NCI-H128 (cell line): Measurements from ENCODE around the gene ARID1B.

ENCODE experiments used
- DNase-seq: peaks from one replicate; lab custom pipeline; 2025; ENCODE audit not compliant: unreplicated experiment; lab: John Stamatoyannopoulos, UW

Gene ARID1B

DNA sequence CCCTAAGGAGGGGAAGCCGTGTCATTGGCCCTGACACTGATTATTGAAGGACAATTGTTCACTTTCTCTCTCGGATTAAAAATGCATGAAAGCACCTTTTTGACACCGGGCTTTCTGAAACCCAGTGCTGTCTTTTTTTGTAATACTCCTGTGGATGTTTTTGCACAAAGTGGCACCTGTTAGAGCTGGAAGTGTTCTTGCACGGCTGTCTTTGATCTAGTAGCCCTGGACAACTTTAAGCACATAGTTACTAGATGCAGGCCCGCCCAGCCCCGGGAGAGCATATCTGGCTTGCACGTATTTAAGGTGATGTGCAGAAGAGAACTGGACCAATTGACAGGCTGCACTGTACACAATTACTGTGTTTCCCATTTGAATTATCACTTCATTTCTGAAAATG is 72.6 kb downstream of the ARID1B start:
- no peak for DNase-seq

GRCh38 chr6:156850353-156850752 is 73.2 kb downstream of the ARID1B start:
- no peak for DNase-seq

DNA sequence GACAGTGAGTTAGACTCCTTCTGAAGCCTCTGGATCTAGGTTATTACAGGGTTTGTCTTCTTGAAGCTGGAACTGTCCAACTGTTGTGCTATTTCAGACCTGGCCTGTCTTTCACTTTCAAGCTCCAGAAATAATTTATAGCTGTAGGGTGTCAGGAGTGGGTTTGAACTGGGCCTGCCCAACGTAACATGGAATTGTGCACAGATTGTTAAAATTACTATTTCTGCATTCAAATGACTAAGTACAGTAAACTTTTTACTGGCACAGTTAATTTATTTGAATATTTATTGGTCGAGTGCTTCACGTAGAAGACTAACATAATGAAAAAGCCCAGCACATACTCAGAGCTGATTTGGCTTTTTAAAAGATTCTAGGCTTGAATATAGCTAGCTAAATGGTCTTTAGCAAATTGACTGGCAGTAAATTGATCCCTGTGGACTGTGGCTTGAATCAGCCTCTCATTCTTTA is 74.3 kb downstream of the ARID1B start:
- DNase-seq: no peak

DNA sequence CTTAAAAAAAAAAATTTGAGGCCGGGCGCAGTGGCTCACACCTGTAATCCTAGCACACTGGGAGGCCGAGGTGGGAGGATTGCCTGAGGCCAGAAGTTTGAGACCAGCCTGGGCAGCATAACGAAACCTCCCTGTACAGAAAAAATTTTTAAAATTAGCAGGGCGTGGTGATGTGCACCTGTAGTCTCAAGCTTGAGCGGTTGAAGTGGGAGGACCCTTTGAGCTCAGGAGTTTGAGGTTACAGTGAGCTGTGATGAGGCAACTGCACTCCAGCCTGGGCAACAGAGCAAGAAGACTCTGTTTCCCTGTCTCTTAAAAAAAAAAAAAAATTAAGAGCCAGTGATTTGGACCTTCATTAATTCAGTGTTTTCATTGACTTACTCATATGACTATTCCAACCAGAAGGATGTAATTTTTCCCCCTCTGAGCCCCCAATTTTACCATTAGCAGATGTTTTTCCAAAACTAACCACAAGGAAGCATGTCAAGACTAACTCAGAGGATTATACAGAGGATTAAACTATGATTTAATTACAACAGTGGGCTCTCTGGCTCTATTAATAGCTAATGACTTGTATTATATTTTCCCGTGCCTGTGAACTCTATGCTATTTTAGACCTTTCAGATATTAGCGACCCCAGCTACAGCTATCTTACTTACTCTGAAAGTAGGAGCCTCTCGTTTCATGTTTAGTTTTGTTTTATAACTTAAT is 75.1 kb downstream of the ARID1B start:
- no peak for DNase-seq

DNA sequence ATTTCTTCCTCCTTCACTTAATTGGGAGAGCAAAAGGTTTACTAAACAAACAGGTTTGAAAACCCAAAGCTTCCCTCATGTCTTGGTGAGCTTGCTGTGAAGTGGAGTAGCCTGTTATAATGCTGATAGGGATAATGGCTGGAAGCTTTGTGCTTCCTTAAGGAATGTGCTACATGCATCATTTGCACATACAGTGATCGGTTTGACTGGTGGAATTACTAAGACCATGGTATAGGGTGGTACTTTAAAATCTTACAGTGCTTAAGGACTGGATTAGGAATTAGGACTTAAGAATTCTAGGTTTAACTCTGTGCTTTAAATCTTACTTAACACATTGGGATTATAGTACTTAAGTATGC is 75.7 kb downstream of the ARID1B start:
- no peak for DNase-seq

DNA sequence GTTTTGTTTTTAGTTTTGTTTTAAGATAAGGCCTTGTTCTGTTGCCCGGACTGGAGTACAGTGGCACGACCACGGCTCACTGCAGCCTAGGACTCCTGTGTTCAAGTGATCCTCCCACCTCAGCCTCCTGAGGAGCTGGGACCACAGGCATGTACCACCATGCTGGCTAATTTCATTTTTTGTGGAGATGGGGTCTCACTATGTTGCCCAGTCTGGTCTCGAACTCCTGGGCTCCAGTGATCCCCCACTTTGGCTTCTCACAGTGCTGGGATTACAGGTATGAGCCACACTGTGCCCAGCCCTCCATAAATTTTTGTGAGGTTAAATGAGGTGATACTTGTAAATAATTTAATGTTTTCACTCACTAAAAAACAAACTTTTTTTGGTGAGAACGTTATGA is 76.6 kb downstream of the ARID1B start:
- no peak for DNase-seq

GRCh38 chr6:156854466-156855161 is 77.4 kb downstream of the ARID1B start:
- no peak for DNase-seq

DNA sequence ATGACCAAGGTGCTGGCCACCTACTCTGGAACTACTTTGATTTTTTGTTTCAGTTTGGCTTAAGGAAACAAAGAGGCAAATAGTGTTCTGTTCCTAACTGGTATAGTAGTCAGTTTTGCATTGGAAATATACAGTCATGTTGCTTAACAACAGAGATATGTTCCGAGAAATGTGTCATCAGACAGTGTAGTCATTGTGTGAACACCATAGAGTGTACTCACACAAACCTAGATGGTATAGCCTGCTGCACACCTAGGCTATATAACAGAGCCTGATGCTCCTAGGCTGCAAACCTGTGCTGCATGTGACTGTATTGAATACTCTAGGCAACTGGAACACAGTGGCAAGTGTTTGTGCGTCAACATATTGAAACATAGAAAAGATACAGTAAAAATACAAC is 80.4 kb downstream of the ARID1B start:
- no peak for DNase-seq

DNA sequence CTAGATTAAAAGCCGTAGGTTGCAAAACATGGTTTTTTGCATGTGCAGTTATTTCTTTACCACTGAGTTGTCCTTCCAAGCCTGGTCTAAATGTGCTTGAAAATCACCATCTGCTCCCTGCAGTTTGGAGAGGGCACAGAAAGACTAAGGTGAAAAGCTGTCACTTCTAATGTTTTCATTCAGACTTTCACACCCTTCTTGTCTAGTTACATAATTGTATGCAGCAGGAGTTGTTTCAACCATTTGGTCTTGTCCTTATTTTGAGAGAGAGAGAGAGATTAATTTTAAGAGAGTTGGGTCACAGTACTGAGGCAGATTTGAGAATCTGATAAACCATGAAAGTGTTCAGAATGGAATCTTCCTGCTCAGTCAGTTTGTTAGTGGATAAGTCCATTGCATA is 82.5 kb downstream of the ARID1B start:
- DNase-seq: no peak

DNA sequence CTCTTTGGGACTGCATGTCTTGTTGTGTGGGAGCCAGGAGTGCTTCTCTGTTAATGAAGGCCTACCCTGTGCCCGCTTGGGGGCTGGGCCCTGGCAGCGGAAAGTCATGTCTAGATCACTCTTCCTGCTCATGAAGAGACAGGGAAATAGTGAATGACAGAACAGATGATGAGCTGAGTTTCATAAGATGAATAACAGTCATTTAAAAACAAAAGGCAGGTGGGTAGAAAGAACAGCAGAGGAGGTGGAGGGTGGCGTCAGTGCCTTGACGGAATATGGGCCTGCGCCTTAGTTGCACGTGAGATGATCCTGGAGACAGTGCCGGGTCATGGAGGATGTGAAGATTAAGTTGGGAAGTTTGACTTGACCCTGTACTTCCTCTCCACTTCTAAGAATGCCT is 85.5 kb downstream of the ARID1B start:
- no peak for DNase-seq

GRCh38 chr6:156863504-156863903 is 86.3 kb downstream of the ARID1B start:
- no peak for DNase-seq

- no peak for DNase-seq
Observed at GRCh38 chr6:156864557-156864956, 87.4 kb downstream of the ARID1B start.

DNA sequence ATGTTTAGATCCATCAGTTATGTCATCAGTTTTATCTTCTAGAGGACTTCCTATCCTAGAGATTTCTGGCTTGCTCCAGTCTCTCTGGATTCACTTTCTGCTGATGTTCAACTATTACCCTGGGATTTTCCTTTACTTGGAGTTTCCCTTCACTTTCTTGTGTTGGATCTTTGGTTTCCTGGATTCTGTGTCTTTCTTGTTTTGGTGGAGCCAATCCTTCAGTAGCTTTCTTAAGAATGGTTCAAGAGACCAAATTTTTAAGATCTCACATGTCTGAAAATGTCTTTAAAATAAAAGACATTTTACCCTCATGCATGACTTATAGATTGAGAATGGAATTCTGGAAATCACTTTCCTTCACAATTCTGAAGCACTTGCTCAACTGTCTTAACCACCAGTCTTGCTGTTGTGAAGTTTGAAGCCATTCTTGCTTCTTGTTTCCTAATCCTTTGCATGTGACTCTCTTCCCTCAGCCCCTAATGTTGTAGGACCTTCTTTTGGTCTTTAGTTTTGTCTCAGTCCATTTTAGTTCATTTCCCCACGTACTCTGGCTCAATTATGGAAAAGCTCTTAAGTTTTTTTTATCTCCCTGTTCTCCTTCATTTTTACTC is 87.9 kb downstream of the ARID1B start:
- no peak for DNase-seq

DNA sequence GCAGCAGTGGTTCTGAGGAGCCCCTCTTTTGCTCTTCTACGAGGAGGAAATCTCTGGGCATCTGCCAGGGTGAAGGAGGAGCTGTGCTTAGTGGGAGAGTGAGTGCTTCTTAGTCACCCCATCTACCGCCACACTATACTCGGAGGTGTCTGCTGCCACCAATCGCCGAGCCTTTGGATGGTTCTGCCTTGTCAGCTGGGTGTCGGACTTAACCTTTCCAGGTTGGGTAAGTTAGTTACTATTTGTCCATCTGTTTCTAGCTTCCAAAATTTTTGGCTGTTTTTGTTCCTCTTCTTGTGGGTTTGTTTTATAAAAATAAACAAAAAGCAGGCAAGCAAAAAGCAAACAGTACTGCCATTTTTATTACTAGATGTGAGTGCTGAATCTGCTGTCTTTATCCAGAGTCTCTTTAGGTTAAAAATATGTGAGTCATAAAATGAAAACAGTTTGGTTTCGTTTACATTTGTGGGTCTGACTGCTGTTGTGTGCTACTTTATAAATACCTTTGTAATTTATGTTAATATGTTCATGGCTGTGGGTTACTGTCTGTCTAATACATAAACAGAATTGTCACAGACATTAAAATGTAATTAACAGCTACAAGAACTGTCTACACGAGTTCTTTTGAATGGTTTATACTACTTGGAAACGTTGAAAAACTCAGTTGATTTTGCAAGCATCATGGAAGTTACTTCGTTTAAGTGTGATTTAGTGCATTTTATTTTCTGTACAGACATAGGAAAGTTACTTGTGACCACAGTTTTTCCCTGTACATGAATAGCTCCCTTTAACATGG is 89.2 kb downstream of the ARID1B start:
- no peak for DNase-seq

DNA sequence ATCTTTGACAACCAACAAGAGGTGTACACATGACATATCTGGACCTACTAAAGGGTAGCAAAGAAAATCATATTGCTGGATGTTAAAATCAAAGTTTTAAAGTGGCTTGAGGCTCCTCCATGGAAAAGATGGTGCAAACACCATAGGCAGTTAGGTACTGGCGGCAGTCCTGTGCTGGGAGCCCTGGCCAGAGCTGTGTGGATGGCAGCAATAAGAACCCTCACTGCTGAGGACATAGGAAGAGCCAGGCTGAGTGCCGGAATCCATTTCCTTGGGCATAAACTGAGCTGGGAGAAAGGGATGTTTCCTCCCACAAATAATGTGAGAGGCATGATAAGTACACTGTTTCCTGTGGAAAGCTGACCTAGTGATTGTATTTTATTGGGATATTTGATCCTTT is 89.9 kb downstream of the ARID1B start:
- no peak for DNase-seq

DNA sequence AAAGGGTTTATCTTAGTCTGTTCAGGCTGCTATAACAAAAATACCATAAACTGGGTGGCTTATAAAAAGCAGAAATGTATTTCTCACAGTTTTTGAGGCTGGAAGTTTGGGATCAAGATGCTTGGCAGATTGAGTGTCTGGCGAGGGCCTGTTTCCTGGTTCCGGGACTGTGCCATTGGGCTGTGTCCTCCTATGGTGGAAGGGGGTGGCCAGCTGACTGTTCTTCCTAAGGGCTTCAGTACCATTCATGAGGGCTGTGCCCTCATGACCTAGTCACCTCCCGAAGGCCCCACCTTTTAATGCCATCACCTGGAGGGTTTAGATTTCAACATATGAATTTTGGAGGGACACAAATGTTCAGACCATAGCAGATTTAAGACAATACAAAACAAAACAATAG is 91.2 kb downstream of the ARID1B start:
- DNase-seq: no peak

DNA sequence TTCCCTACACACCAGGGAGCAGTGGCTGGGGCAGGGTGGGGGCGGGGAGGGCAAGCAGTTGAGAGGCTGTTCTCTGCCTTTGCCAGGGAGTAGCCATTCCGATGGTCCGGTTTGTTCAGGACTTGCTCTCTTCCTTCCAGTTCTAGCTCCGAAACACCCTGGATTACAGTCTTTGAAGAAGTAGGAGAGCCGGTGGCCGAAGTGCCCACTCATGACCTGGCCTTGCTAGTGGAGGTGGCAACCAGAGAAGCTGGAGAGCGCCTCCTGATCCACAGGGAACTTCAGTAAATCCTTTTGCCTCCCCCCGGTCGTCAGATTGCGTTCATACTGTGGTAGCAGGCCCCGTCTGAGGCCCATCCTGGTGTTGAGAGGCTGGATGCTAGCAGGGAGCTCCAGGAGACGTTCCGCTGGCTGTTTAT is 92.8 kb downstream of the ARID1B start:
- no peak for DNase-seq

- no peak for DNase-seq
Observed at GRCh38 chr6:156870924-156871539, 93.9 kb downstream of the ARID1B start.

- DNase-seq: no peak
Observed at GRCh38 chr6:156872903-156873302, 95.7 kb downstream of the ARID1B start.

DNA sequence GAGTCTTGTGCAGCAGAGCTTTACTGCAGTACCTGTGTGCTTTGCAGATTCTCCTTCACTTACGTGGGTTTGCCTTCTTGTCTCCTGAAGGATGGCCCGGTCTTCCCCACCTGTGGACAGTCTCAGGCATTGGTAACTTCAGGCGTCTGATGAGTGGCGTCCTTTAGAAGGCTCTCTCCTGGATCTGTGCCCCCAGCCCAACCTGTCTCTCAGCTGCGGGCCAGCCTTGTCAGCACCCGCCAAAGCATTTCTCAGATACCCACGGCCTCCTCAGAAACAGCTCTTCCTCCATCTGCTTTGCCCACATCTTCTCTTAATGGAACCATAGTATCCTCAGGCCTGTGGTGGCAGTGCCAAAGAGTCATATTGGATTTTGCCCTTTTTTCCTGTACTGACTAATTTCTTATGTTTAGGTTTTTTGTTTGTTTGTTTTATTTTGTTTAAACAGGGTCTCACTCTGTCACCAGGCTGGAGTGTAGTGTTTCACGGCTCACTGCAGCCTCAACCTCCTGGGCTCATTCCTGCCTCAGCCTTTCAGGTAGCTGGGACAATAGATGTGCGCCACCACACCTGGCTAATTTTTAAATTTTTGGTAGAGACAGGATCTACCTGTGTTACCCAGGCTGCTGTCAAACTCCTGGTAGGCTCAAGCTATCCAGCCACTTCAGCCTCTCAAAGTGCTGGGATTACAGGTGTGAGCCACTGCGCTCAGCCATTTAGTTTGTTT is 96.6 kb downstream of the ARID1B start:
- no peak for DNase-seq
